OCI-LY3 (cell line): ENCODE data around the gene TOB1.

Experiments used
- EZH2phosphoT487 ChIP-seq: fragments of 200-600 bp; shearing (Covaris generic); IDR thresholded peaks from 2 replicates; pipeline ENCODE4 v1.6.1; 2018; ENCODE audit warnings: antibody characterized with exemption, mixed run types, low read depth
- TF ChIP-seq, protein P1 (sequence below): fragments of 200-600, 300-600 bp; sonication (generic); IDR thresholded peaks from 2 replicates; pipeline ENCODE4 v1.5.1; 2014; ENCODE audit warnings: antibody characterized with exemption, low read length, low read depth

- TF ChIP-seq, protein P1, sequence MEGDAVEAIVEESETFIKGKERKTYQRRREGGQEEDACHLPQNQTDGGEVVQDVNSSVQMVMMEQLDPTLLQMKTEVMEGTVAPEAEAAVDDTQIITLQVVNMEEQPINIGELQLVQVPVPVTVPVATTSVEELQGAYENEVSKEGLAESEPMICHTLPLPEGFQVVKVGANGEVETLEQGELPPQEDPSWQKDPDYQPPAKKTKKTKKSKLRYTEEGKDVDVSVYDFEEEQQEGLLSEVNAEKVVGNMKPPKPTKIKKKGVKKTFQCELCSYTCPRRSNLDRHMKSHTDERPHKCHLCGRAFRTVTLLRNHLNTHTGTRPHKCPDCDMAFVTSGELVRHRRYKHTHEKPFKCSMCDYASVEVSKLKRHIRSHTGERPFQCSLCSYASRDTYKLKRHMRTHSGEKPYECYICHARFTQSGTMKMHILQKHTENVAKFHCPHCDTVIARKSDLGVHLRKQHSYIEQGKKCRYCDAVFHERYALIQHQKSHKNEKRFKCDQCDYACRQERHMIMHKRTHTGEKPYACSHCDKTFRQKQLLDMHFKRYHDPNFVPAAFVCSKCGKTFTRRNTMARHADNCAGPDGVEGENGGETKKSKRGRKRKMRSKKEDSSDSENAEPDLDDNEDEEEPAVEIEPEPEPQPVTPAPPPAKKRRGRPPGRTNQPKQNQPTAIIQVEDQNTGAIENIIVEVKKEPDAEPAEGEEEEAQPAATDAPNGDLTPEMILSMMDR: no peak
- TF ChIP-seq EZH2phosphoT487: no peak
Observed at GRCh38 chr17:50868602-50869001, 2.4 kb upstream of the TOB1 start.
